Erythroblast (primary cell): ENCODE measurements around the gene GRIN3B.

Experiments used
- GATA1 ChIP-seq: IDR thresholded peaks from 2 replicates; pipeline ENCODE4 v1.6.1; 2011; ENCODE audit warnings: low read depth, mild to moderate bottlenecking, control low read depth, low read length, moderate library complexity
- POLR2A ChIP-seq: IDR thresholded peaks from 2 replicates; pipeline ENCODE4 v1.6.1; 2011; ENCODE audit warnings: mild to moderate bottlenecking, low read length

DNA sequence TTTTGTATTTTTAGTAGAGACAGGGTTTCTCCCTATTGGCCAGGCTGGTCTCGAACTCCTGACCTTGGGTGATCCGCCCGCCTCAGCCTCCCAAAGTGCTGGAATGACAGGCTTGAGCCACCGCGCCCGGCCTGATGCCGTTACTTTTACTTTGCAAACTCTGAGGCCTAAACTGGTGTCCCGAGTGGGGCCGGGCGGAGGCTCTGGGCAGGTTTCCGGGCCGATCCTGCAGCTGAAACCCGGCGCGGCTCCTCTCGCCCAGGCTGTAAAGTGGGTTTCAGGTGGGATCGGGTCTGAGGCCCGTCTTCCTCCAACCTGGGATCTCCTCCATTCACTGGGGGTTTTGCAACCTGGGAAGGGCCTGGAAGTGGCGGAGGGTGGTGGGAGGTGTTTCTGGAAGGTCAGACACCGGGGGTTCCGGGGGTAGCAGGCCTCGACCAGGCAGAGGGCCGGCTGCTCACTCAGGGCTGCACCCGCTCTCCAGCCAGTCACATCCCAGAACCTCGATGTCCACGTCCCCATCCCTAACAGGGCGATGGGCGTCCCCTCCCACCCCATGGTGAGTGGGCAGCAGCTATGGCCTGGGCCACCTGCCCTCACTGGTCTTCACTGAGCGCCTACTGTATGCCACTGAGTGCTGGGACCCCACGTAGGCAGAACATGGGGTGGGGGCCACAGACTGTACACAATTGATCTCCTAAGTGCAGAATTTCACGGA, 37.4 kb upstream of the GRIN3B start:
- TF ChIP-seq POLR2A (no peak), GATA1 (no peak)
